Progenitor cell of endocrine pancreas (in vitro differentiated cells): Measurements from ENCODE around the gene DMAC2. TPM values are rescaled to one million over a fixed set of nuclear protein-coding genes. Genes with fewer than 3 reads are reported as not detected.
"Not testable (repeated sequence)": the region's sequence is repeated elsewhere in the genome, so short reads cannot be mapped to it uniquely, and the experiment has no call there.

Experiments used
- DNase-seq: peaks from one replicate; pipeline ENCODE4 v3.0.0; 2021; ENCODE audit warnings: low spot score; ENCODE audit not compliant: unreplicated experiment
- H3K27ac Mint-ChIP-seq: 2 replicates; pipeline ENCODE4 v1.8.0; 2021; ENCODE audit warnings: mild to moderate bottlenecking, moderate library complexity, mixed read lengths
- H3K27me3 Mint-ChIP-seq: 2 replicates; pipeline ENCODE4 v1.8.0; 2021; ENCODE audit warnings: mixed read lengths
- H3K36me3 Mint-ChIP-seq: 2 replicates; pipeline ENCODE4 v1.8.0; 2022; ENCODE audit warnings: mixed read lengths; ENCODE audit not compliant: insufficient read depth
- H3K4me1 Mint-ChIP-seq: 2 replicates; pipeline ENCODE4 v1.8.0; 2021; ENCODE audit warnings: low read depth, mixed read lengths
- H3K4me3 Mint-ChIP-seq: 2 replicates; pipeline ENCODE4 v1.8.0; 2021; ENCODE audit warnings: low read depth, mild to moderate bottlenecking, moderate library complexity, mixed read lengths
- H3K9me3 Mint-ChIP-seq: 2 replicates; pipeline ENCODE4 v1.8.0; 2021; ENCODE audit warnings: low read depth, mixed read lengths
- CTCF ChIP-seq: fragments of 200-600 bp; sonication (generic); IDR thresholded peaks from one replicate; pipeline ENCODE4 v1.5.0; 2021; ENCODE audit warnings: antibody characterized with exemption, mild to moderate bottlenecking; ENCODE audit not compliant: unreplicated experiment
- long read RNA-seq: library from polyadenylated mRNA; unstranded; transcript quantifications from one replicate; pipeline ENCODE4 v2.0.0, GENCODE V29; 2020
- total RNA-seq: library from RNA; stranded (reverse); gene quantifications from 2 replicates; pipeline ENCODE4 v1.2.1, GENCODE V29; 2021

The DMAC2 gene
- 51.3 and 54.1 TPM in 2 replicates for total RNA-seq
- long read RNA-seq, transcript DMAC2-210 (5 exons, 1,622 nt) = minor isoform, 11 of 162 reads
- long read RNA-seq, transcript DMAC2-201 (6 exons, 1,692 nt) = major isoform, 124 of 162 reads
- long read RNA-seq, partial matches to known transcripts = 15 of 162 reads
- long read RNA-seq, other reads (novel, unspliced or antisense) = 7 of 162 reads

- no peak within 1 kb of the TSS for H3K27ac Mint-ChIP-seq
- peak; percentile 78 for DNase-seq
- peaks cover 2% of the 10 kb centered on the region for H3K36me3 Mint-ChIP-seq
- TF ChIP-seq CTCF = peak; percentile 53
- peak within 1 kb of the TSS; percentile 37 for H3K4me3 Mint-ChIP-seq
- no peaks in the 10 kb centered on the region for H3K4me1 Mint-ChIP-seq
- no peaks in the 10 kb centered on the region for H3K9me3 Mint-ChIP-seq
- peaks cover 18% of the 10 kb centered on the region for H3K27me3 Mint-ChIP-seq
Measured at GRCh38 chr19:41439441-41440222, at the start of gene DMAC2. Gene DMAC2, minus strand, starts transcription at chr19:41439912. Its CDS starts 13 bp downstream, at chr19:41439899.

GRCh38 chr19:41486953-41487352, 47.2 kb upstream of the DMAC2 start:
- H3K27ac Mint-ChIP-seq, H3K36me3 Mint-ChIP-seq, H3K4me3 Mint-ChIP-seq, H3K4me1 Mint-ChIP-seq, H3K27me3 Mint-ChIP-seq, DNase-seq: not testable (repeated sequence)
- peaks cover 26% of the 10 kb centered on the region for H3K9me3 Mint-ChIP-seq

GRCh38 chr19:41484822-41485221, 45.1 kb upstream of the DMAC2 start:
- peaks cover 2% of the 10 kb centered on the region for H3K36me3 Mint-ChIP-seq
- no peak for TF ChIP-seq CTCF
- H3K9me3 Mint-ChIP-seq = peaks cover 37% of the 10 kb centered on the region
- H3K27ac Mint-ChIP-seq = no peak overlapping the region
- H3K4me3 Mint-ChIP-seq = no peak overlapping the region
- no peaks in the 10 kb centered on the region for H3K4me1 Mint-ChIP-seq
- no peak for DNase-seq
- H3K27me3 Mint-ChIP-seq = no peaks in the 10 kb centered on the region

GRCh38 chr19:41480336-41480735, 40.6 kb upstream of the DMAC2 start:
- Mint-ChIP-seq H3K4me3 (no peak overlapping the region), H3K36me3 (no peaks in the 10 kb centered on the region), H3K4me1 (no peaks in the 10 kb centered on the region), H3K9me3 (peaks cover 47% of the 10 kb centered on the region), H3K27me3 (no peaks in the 10 kb centered on the region), H3K27ac (no peak overlapping the region)
- no peak for DNase-seq
- no peak for TF ChIP-seq CTCF

GRCh38 chr19:41479757-41480191, 40.1 kb upstream of the DMAC2 start:
- peaks cover 44% of the 10 kb centered on the region for H3K9me3 Mint-ChIP-seq
- no peak for DNase-seq
- no peaks in the 10 kb centered on the region for H3K27me3 Mint-ChIP-seq
- H3K27ac Mint-ChIP-seq = no peak overlapping the region
- no peak for TF ChIP-seq CTCF
- H3K4me3 Mint-ChIP-seq = no peak overlapping the region
- no peaks in the 10 kb centered on the region for H3K4me1 Mint-ChIP-seq
- no peaks in the 10 kb centered on the region for H3K36me3 Mint-ChIP-seq
